ENCODE measurements around the gene GLG1.

The GLG1 gene

GRCh38 chr16:74627506-74628220 is 20.7 kb upstream of the GLG1 start:
- H3K27ac Mint-ChIP-seq = peak overlapping the region; percentile 73 to 89 (median 86)
- peaks cover 18% of the 10 kb centered on the region for H3K4me1 Mint-ChIP-seq
- peak overlapping the region in 1 of 3 experiments; percentile 53 for H3K4me3 Mint-ChIP-seq
- TF ChIP-seq, protein P1, sequence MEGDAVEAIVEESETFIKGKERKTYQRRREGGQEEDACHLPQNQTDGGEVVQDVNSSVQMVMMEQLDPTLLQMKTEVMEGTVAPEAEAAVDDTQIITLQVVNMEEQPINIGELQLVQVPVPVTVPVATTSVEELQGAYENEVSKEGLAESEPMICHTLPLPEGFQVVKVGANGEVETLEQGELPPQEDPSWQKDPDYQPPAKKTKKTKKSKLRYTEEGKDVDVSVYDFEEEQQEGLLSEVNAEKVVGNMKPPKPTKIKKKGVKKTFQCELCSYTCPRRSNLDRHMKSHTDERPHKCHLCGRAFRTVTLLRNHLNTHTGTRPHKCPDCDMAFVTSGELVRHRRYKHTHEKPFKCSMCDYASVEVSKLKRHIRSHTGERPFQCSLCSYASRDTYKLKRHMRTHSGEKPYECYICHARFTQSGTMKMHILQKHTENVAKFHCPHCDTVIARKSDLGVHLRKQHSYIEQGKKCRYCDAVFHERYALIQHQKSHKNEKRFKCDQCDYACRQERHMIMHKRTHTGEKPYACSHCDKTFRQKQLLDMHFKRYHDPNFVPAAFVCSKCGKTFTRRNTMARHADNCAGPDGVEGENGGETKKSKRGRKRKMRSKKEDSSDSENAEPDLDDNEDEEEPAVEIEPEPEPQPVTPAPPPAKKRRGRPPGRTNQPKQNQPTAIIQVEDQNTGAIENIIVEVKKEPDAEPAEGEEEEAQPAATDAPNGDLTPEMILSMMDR (IDR thresholded peaks at IDR 0.05; ENCODE audit: unreplicated experiment in 3 of 3) = no peak
- H3K9me3 Mint-ChIP-seq = no peaks in the 10 kb centered on the region
- H3K36me3 Mint-ChIP-seq (ENCODE audit: low read depth) = peaks cover 82% of the 10 kb centered on the region
- H3K27me3 Mint-ChIP-seq (ENCODE audit: low read depth) = no peaks in the 10 kb centered on the region

GRCh38 chr16:74626741-74627416 is 20.0 kb upstream of the GLG1 start:
- no peaks in the 10 kb centered on the region for H3K9me3 Mint-ChIP-seq
- H3K27me3 Mint-ChIP-seq (ENCODE audit: low read depth) = no peaks in the 10 kb centered on the region
- H3K4me1 Mint-ChIP-seq = peaks cover 18% of the 10 kb centered on the region
- TF ChIP-seq, protein P1 (IDR thresholded peaks at IDR 0.05; ENCODE audit: unreplicated experiment in 3 of 3) = no peak
- H3K36me3 Mint-ChIP-seq (ENCODE audit: low read depth) = peaks cover 82% of the 10 kb centered on the region
- H3K27ac Mint-ChIP-seq = peak overlapping the region; percentile 73 to 89 (median 86)
- no peak overlapping the region for H3K4me3 Mint-ChIP-seq

DNA sequence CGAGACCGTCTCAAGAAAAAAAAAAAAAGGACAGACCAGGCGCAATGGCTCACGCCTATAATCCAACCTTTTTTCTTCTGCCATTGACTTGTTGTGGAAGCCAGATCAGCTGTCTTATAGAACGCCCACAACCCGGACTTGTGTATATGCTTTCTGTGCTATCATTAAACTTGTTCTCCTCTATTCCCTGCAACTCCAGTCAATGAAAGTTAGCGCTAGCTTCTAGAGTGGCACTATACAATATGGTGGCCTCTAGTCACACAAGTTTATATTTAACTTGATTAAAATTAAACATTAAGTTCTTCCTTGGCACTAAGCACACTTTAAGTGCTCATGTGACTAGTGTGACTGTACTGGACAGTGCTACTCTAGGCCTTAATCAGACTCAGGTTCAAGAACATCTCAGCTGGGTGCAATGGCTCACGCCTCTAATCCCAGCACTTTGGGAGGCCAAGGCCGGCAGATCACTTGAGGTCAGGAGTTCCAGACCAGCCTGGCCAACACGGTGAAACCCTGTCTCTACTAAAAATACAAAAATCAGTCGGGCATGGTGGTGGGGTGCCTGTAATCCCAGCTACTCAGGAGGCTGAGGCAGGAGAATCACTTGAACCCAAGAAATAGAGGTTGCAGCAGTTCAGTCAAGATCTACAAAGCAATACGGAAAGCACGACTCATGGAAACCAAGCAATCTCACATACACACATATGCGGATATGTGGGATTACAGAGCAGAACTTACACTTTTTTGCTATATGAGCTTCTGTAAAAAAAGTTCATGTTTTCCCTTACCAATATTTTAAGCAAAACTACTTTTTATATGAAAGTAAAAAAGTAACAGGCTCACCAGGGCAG is 18.8 kb upstream of the GLG1 start:
- H3K36me3 Mint-ChIP-seq (ENCODE audit: low read depth) = peaks cover 80% of the 10 kb centered on the region
- H3K9me3 Mint-ChIP-seq = no peaks in the 10 kb centered on the region
- no peak overlapping the region for H3K4me3 Mint-ChIP-seq
- H3K27me3 Mint-ChIP-seq (ENCODE audit: low read depth) = no peaks in the 10 kb centered on the region
- H3K4me1 Mint-ChIP-seq = peaks cover 18% of the 10 kb centered on the region
- H3K27ac Mint-ChIP-seq = peak overlapping the region; percentile 73 to 89 (median 86)
- TF ChIP-seq, protein P1 (IDR thresholded peaks at IDR 0.05; ENCODE audit: unreplicated experiment in 3 of 3) = no peak

DNA sequence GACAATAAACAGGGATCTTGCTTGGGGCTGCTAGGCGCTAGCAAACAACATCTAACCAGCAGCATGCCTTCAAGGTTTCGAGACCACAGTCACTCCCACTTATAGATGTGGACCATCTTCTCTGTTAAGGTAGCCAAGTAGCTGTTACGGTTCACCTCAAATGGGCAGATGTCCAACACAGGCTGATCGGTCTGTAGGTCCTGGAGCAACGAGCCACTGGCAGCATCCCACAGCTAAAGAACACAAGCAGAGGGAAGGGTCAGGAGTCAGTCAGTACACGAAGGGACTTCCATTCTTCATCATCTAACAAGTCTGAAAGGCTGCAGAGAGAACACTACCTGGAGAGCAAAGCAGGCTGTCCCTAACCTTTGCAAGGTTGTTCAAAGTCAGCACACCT is 16.9 kb upstream of the GLG1 start:
- H3K4me3 Mint-ChIP-seq = no peak overlapping the region
- H3K27ac Mint-ChIP-seq = peak overlapping the region in 1 of 3 experiments; percentile 26
- TF ChIP-seq, protein P1 (IDR thresholded peaks at IDR 0.05; ENCODE audit: unreplicated experiment in 3 of 3) = no peak
- H3K9me3 Mint-ChIP-seq = no peaks in the 10 kb centered on the region
- H3K27me3 Mint-ChIP-seq (ENCODE audit: low read depth) = no peaks in the 10 kb centered on the region
- peaks cover 18% of the 10 kb centered on the region for H3K4me1 Mint-ChIP-seq
- peaks cover 65% of the 10 kb centered on the region for H3K36me3 Mint-ChIP-seq (ENCODE audit: low read depth)

- Mint-ChIP-seq H3K36me3 (ENCODE audit: low read depth) (peaks cover 62% of the 10 kb centered on the region), H3K4me1 (peaks cover 18% of the 10 kb centered on the region), H3K9me3 (no peaks in the 10 kb centered on the region), H3K27me3 (ENCODE audit: low read depth) (no peaks in the 10 kb centered on the region), H3K27ac (peak overlapping the region; percentile 2 to 69 (median 59)), H3K4me3 (no peak overlapping the region)
- TF ChIP-seq, protein P1 (IDR thresholded peaks at IDR 0.05; ENCODE audit: unreplicated experiment in 3 of 3) = peak; percentile 54 to 71 (median 55)
Measured at GRCh38 chr16:74623214-74623838, 16.4 kb upstream of the GLG1 start.
